A549 (cell line): ENCODE measurements around the gene MRPL55. TPM values are rescaled to one million over a fixed set of nuclear protein-coding genes. Genes with fewer than 3 reads are reported as not detected.

Source experiments
- ATAC-seq, 2 experiments: fragments of 200-7000 bp in 1 of 2; fragments of >200 bp in 1 of 2; cut with Nextera tagmentation in 1 of 2; cut with Tn5 transposase in 1 of 2; 3 replicates each; pipeline versions ENCODE4 v1.8.0 to v1.9.1; 2018 to 2020; ENCODE audit warnings: mild to moderate bottlenecking in 1 of 2, moderate library complexity in 1 of 2
- CTCF ChIA-PET: fragments of 300-600 bp; sonication (Branson Sonifier 250); formaldehyde crosslinking; extraction: SDS; loops from one replicate; lab custom pipeline; 2021; ENCODE audit warnings: antibody characterized with exemption, inconsistent platforms; lab: Yijun Ruan, JAX
- POLR2A ChIA-PET: fragments of 350-600 bp; formaldehyde crosslinking; extraction: SDS; loops from one replicate; lab custom pipeline; 2021; ENCODE audit warnings: antibody characterized with exemption, inconsistent platforms; lab: Yijun Ruan, JAX
- DNase-seq, 2 experiments: peaks; one replicate each; pipeline versions ENCODE4 v3.0.0 to v3.0.0-alpha.2; 2011 to 2016; ENCODE audit warnings: low read depth in 1 of 2, low spot score in 1 of 2
- FAIRE-seq: peaks from 2 replicates; lab custom pipeline; 2011; peaks lifted over from hg19 to GRCh38; lab: Jason Lieb, UNC
- H3K27ac ChIP-seq, 2 experiments: fragments of >200 bp; sonication (Bioruptor Twin); formaldehyde crosslinking; 3 replicates each; pipeline ENCODE4 v1.5.1; 2016 to 2017
- H3K4me1 ChIP-seq: fragments of >200 bp; sonication (Bioruptor Twin); formaldehyde crosslinking; 3 replicates; pipeline ENCODE4 v1.6.1; 2016
- H3K4me2 ChIP-seq: fragments of >200 bp; sonication (Bioruptor Twin); formaldehyde crosslinking; 3 replicates; pipeline ENCODE4 v1.6.1; 2016
- H3K4me3 ChIP-seq: fragments of >200 bp; sonication (Bioruptor Twin); formaldehyde crosslinking; 3 replicates; pipeline ENCODE4 v1.5.1; 2016
- H3K9me3 ChIP-seq: fragments of >200 bp; sonication (Bioruptor Twin); formaldehyde crosslinking; 3 replicates; pipeline ENCODE4 v1.6.1; 2016
- CBX8 ChIP-seq: fragments of 200-600 bp; sonication (generic); IDR thresholded peaks from 2 replicates; pipeline ENCODE4 v1.6.1; 2016
- CHD2 ChIP-seq: fragments of 150-350 bp; IDR thresholded peaks from 2 replicates; pipeline ENCODE4 v1.6.1; 2014; ENCODE audit warnings: low read length; ENCODE audit not compliant: partially characterized antibody
- GATA3 ChIP-seq: IDR thresholded peaks from 2 replicates; pipeline ENCODE4 v1.6.1; 2012; ENCODE audit warnings: borderline replicate concordance
- MYC ChIP-seq: IDR thresholded peaks from 2 replicates; pipeline ENCODE4 v1.6.1; 2012; ENCODE audit warnings: mild to moderate bottlenecking, inconsistent platforms, low read length, improper control_type of control experiment, borderline replicate concordance
- NPAS2 ChIP-seq: fragments of 250-450 bp; sonication (Bioruptor Pico); IDR thresholded peaks from 2 replicates; pipeline ENCODE4 v1.8.0; 2022; ENCODE audit warnings: mild to moderate bottlenecking, moderate library complexity, borderline replicate concordance
- RFX5 ChIP-seq: fragments of 450-650 bp; IDR thresholded peaks from 2 replicates; pipeline ENCODE4 v1.7.1; 2014; ENCODE audit warnings: antibody characterized with exemption, mild to moderate bottlenecking, moderate library complexity
- SMC3 ChIP-seq: fragments of >200 bp; sonication (Bioruptor Twin); formaldehyde crosslinking; IDR thresholded peaks from 3 replicates; pipeline ENCODE4 v1.6.1; 2018; ENCODE audit warnings: inconsistent platforms
- TP53 ChIP-seq: fragments of 250-450 bp; sonication (Bioruptor Pico); IDR thresholded peaks from 2 replicates; pipeline ENCODE4 v1.5.0; 2021; ENCODE audit warnings: mild to moderate bottlenecking, moderate library complexity
- USF2 ChIP-seq: fragments of 450-650 bp; IDR thresholded peaks from 2 replicates; pipeline ENCODE4 v1.6.1; 2014; ENCODE audit warnings: antibody characterized with exemption
- ZFP36 ChIP-seq: fragments of 450-650 bp; IDR thresholded peaks from 2 replicates; pipeline ENCODE4 v1.6.1; 2014; ENCODE audit warnings: borderline replicate concordance; ENCODE audit not compliant: partially characterized antibody
- WGBS: methylation state at CpG from one replicate; pipeline ENCODE4 v1.1.6; 2017; ENCODE audit errors: missing lambda C conversion rate; 5-methylcytosine and 5-hydroxymethylcytosine counted together
- polyA plus RNA-seq, 4 experiments: library from polyadenylated mRNA; depleted of rRNA in 3 of 4; stranded (reverse); fragments of >200 nt; fragmentation: RNase III in 1 of 4; extraction: RNeasy Plus Mini Kit Qiagen cat#74134 plus additional on column Dnase treatment in 1 of 4; gene quantifications; 2 replicates in 3 of 4; 3 replicates in 1 of 4; pipeline ENCODE4 v1.2.3, GENCODE V29; 2011 to 2017
- TF ChIP-seq, protein P1 (sequence below): fragments of 250-450 bp; sonication (Bioruptor Pico); IDR thresholded peaks from 2 replicates; pipeline ENCODE4 v1.5.0; 2021; ENCODE audit warnings: mild to moderate bottlenecking, moderate library complexity, borderline replicate concordance

MRPL55 gene
- polyA plus RNA-seq, 2 of the 4 experiments (the other 2 are of a cell fraction): 54.2 to 80.0 TPM

- POLR2A ChIA-PET: interaction anchor here (1.3 kb wide), 1 partner anchor 24 kb away, joined by 19 read pairs; the partner anchor contains the start of gene IBA57
- CTCF ChIA-PET: interaction anchor here (1.1 to 2.4 kb wide), 4 partner anchors 9 to 24 kb away, joined by 4 to 8 read pairs (median 5); no protein-coding TSS in a partner anchor
- FAIRE-seq: no peak
- Histone ChIP-seq H3K4me3 (peak overlapping the region; percentile 85), H3K9me3 (no peaks in the 10 kb centered on the region), H3K4me2 (peak overlapping the region; percentile 95), H3K4me1 (peaks cover 14% of the 10 kb centered on the region), H3K27ac (peak overlapping the region; percentile 83 to 94; a peak in 4 of 6 replicates)
- no peak for ATAC-seq
- 72% methylated on average over 21 of the region's 27 CpGs for WGBS
- TF ChIP-seq RFX5 (no peak), NPAS2 (no peak), ZFP36 (no peak), CHD2 (no peak), SMC3 (no peak), USF2 (no peak), GATA3 (no peak)
- TF ChIP-seq, protein P1, sequence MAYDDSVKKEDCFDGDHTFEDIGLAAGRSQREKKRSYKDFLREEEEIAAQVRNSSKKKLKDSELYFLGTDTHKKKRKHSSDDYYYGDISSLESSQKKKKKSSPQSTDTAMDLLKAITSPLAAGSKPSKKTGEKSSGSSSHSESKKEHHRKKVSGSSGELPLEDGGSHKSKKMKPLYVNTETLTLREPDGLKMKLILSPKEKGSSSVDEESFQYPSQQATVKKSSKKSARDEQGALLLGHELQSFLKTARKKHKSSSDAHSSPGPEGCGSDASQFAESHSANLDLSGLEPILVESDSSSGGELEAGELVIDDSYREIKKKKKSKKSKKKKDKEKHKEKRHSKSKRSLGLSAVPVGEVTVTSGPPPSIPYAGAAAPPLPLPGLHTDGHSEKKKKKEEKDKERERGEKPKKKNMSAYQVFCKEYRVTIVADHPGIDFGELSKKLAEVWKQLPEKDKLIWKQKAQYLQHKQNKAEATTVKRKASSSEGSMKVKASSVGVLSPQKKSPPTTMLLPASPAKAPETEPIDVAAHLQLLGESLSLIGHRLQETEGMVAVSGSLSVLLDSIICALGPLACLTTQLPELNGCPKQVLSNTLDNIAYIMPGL (CRISPR knock-in tag): no peak
- DNase-seq: no peak
Observed at GRCh38 chr1:228141226-228142044, 32.3 kb upstream of the MRPL55 start.

- H3K4me3 ChIP-seq: peak overlapping the region; percentile 85
- TF ChIP-seq TP53 (CRISPR knock-in tag) (no peak), CBX8 (no peak), MYC (no peak), USF2 (no peak)
- TF ChIP-seq, protein P1 (CRISPR knock-in tag): no peak
- peak overlapping the region; percentile 95 for H3K4me2 ChIP-seq
- H3K9me3 ChIP-seq: no peaks in the 10 kb centered on the region
- ChIA-PET POLR2A (interaction anchor here (0.8 to 1.3 kb wide), 2 partner anchors 25 to 31 kb away, joined by 3 to 19 read pairs; partner anchors contain the start of genes IBA57 and MRPL55), CTCF (interaction anchor here (0.7 to 2.4 kb wide), 3 partner anchors 10 to 355 kb away, joined by 3 to 8 read pairs (median 5); no protein-coding TSS in a partner anchor)
- DNase-seq (no peak), ATAC-seq (no peak), FAIRE-seq (no peak)
- H3K27ac ChIP-seq: peak overlapping the region; percentile 83 to 94
- 27% methylated on average over 13 of the region's 25 CpGs for WGBS
- H3K4me1 ChIP-seq: peaks cover 14% of the 10 kb centered on the region
Observed at GRCh38 chr1:228140724-228141225, 31.7 kb upstream of the MRPL55 start.
